ENCODE data around the gene COL4A1. TPM values are rescaled to one million over a fixed set of nuclear protein-coding genes. Genes with fewer than 3 reads are reported as not detected.

Gene COL4A1
- polyA plus RNA-seq, 4 donors: 3.1 to 85.7 (median 32.2) TPM

GRCh38 chr13:110339263-110339662 lies 32.3 kb upstream of the COL4A1 start:
- Histone ChIP-seq H3K27me3 (ENCODE audit: control insufficient read depth in 3 of 3, insufficient read depth in 3 of 3, low read length in 3 of 3) (no peaks in the 10 kb centered on the region), H3K4me3 (ENCODE audit: low read depth in 1 of 3, low read length in 3 of 3) (no peak overlapping the region), H3K27ac (ENCODE audit: low read depth in 1 of 3, low read length in 2 of 3) (peak overlapping the region in 2 of 3 donors; percentile 66 to 93), H3K36me3 (ENCODE audit: control insufficient read depth in 3 of 3, insufficient read depth in 2 of 3, low read depth in 1 of 3, low read length in 3 of 3) (peaks cover 0 to 5% (median 0%) of the 10 kb centered on the region in 3 donors), H3K4me1 (ENCODE audit: control insufficient read depth in 3 of 3, insufficient read depth in 2 of 3, low read depth in 1 of 3, low read length in 2 of 3) (peaks cover 0 to 9% (median 8%) of the 10 kb centered on the region in 3 donors), H3K9me3 (ENCODE audit: control insufficient read depth in 2 of 2, insufficient read depth in 1 of 2, low read depth in 1 of 2, low read length in 1 of 2) (no peaks in the 10 kb centered on the region)
- FAIRE-seq (no peak), DNase-seq (no peak)
- WGBS, 3 donors: 71 to 81% (median 72%) methylated on average over 6 of the region's 6 CpGs

GRCh38 chr13:110338441-110339101 lies 31.6 kb upstream of the COL4A1 start:
- Histone ChIP-seq H3K4me1 (ENCODE audit: control insufficient read depth in 3 of 3, insufficient read depth in 2 of 3, low read depth in 1 of 3, low read length in 2 of 3) (peaks cover 0 to 9% (median 8%) of the 10 kb centered on the region in 3 donors), H3K9me3 (ENCODE audit: control insufficient read depth in 2 of 2, insufficient read depth in 1 of 2, low read depth in 1 of 2, low read length in 1 of 2) (no peaks in the 10 kb centered on the region), H3K27me3 (ENCODE audit: control insufficient read depth in 3 of 3, insufficient read depth in 3 of 3, low read length in 3 of 3) (no peaks in the 10 kb centered on the region), H3K27ac (ENCODE audit: low read depth in 1 of 3, low read length in 2 of 3) (peak overlapping the region in 2 of 3 donors; percentile 66 to 93), H3K4me3 (ENCODE audit: low read depth in 1 of 3, low read length in 3 of 3) (no peak overlapping the region), H3K36me3 (ENCODE audit: control insufficient read depth in 3 of 3, insufficient read depth in 2 of 3, low read depth in 1 of 3, low read length in 3 of 3) (peaks cover 0 to 10% (median 0%) of the 10 kb centered on the region in 3 donors)
- 41 to 64% (median 59%) methylated on average over 13 of the region's 13 CpGs for WGBS, 3 donors
- FAIRE-seq: no peak
- no peak for DNase-seq

- Histone ChIP-seq H3K4me3 (ENCODE audit: low read depth in 1 of 3, low read length in 3 of 3) (no peak overlapping the region), H3K36me3 (ENCODE audit: control insufficient read depth in 3 of 3, insufficient read depth in 2 of 3, low read depth in 1 of 3, low read length in 3 of 3) (peaks cover 0 to 13% (median 0%) of the 10 kb centered on the region in 3 donors), H3K27ac (ENCODE audit: low read depth in 1 of 3, low read length in 2 of 3) (peak overlapping the region in 2 of 3 donors; percentile 8 to 70), H3K9me3 (ENCODE audit: control insufficient read depth in 2 of 2, insufficient read depth in 1 of 2, low read depth in 1 of 2, low read length in 1 of 2) (no peaks in the 10 kb centered on the region), H3K27me3 (ENCODE audit: control insufficient read depth in 3 of 3, insufficient read depth in 3 of 3, low read length in 3 of 3) (no peaks in the 10 kb centered on the region), H3K4me1 (ENCODE audit: control insufficient read depth in 3 of 3, insufficient read depth in 2 of 3, low read depth in 1 of 3, low read length in 2 of 3) (peaks cover 0 to 8% (median 7%) of the 10 kb centered on the region in 3 donors)
- 68 to 84% (median 82%) methylated on average over 7 of the region's 7 CpGs for WGBS, 3 donors
- no peak for FAIRE-seq
- DNase-seq: no peak
These were observed 30.3 kb upstream of the COL4A1 start for GRCh38 chr13:110337247-110337646.

- no peak for DNase-seq
- Histone ChIP-seq H3K9me3 (ENCODE audit: control insufficient read depth in 2 of 2, insufficient read depth in 1 of 2, low read depth in 1 of 2, low read length in 1 of 2) (no peaks in the 10 kb centered on the region), H3K36me3 (ENCODE audit: control insufficient read depth in 3 of 3, insufficient read depth in 2 of 3, low read depth in 1 of 3, low read length in 3 of 3) (peaks cover 0 to 13% (median 0%) of the 10 kb centered on the region in 3 donors), H3K4me1 (ENCODE audit: control insufficient read depth in 3 of 3, insufficient read depth in 2 of 3, low read depth in 1 of 3, low read length in 2 of 3) (peaks cover 0 to 7% (median 6%) of the 10 kb centered on the region in 3 donors), H3K27me3 (ENCODE audit: control insufficient read depth in 3 of 3, insufficient read depth in 3 of 3, low read length in 3 of 3) (no peaks in the 10 kb centered on the region), H3K4me3 (ENCODE audit: low read depth in 1 of 3, low read length in 3 of 3) (no peak overlapping the region), H3K27ac (ENCODE audit: low read depth in 1 of 3, low read length in 2 of 3) (peak overlapping the region in 1 of 3 donors; percentile 70)
- no peak for FAIRE-seq
- 62 to 66% (median 65%) methylated on average over 5 of the region's 5 CpGs for WGBS, 3 donors
These were observed 29.7 kb upstream of the COL4A1 start for GRCh38 chr13:110336681-110337080.

- Histone ChIP-seq H3K4me1 (ENCODE audit: control insufficient read depth in 3 of 3, insufficient read depth in 2 of 3, low read depth in 1 of 3, low read length in 2 of 3) (peaks cover 0 to 6% (median 2%) of the 10 kb centered on the region in 3 donors), H3K27ac (ENCODE audit: low read depth in 1 of 3, low read length in 2 of 3) (no peak overlapping the region), H3K4me3 (ENCODE audit: low read depth in 1 of 3, low read length in 3 of 3) (no peak overlapping the region), H3K36me3 (ENCODE audit: control insufficient read depth in 3 of 3, insufficient read depth in 2 of 3, low read depth in 1 of 3, low read length in 3 of 3) (peaks cover 0 to 16% (median 0%) of the 10 kb centered on the region in 3 donors), H3K27me3 (ENCODE audit: control insufficient read depth in 3 of 3, insufficient read depth in 3 of 3, low read length in 3 of 3) (no peaks in the 10 kb centered on the region), H3K9me3 (ENCODE audit: control insufficient read depth in 2 of 2, insufficient read depth in 1 of 2, low read depth in 1 of 2, low read length in 1 of 2) (no peaks in the 10 kb centered on the region)
- no peak for FAIRE-seq
- 87 to 96% (median 92%) methylated on average over 9 of the region's 9 CpGs for WGBS, 3 donors
- no peak for DNase-seq
These were observed 29.2 kb upstream of the COL4A1 start for GRCh38 chr13:110336108-110336507.

- Histone ChIP-seq H3K27ac (ENCODE audit: low read depth in 1 of 3, low read length in 2 of 3) (peak overlapping the region in 1 of 3 donors; percentile 38), H3K4me1 (ENCODE audit: control insufficient read depth in 3 of 3, insufficient read depth in 2 of 3, low read depth in 1 of 3, low read length in 2 of 3) (peaks cover 0 to 3% (median 0%) of the 10 kb centered on the region in 3 donors), H3K9me3 (ENCODE audit: control insufficient read depth in 2 of 2, insufficient read depth in 1 of 2, low read depth in 1 of 2, low read length in 1 of 2) (no peaks in the 10 kb centered on the region), H3K4me3 (ENCODE audit: low read depth in 1 of 3, low read length in 3 of 3) (no peak overlapping the region), H3K27me3 (ENCODE audit: control insufficient read depth in 3 of 3, insufficient read depth in 3 of 3, low read length in 3 of 3) (no peaks in the 10 kb centered on the region), H3K36me3 (ENCODE audit: control insufficient read depth in 3 of 3, insufficient read depth in 2 of 3, low read depth in 1 of 3, low read length in 3 of 3) (peaks cover 0 to 16% (median 0%) of the 10 kb centered on the region in 3 donors)
- WGBS, 3 donors: 83 to 90% (median 86%) methylated on average over 11 of the region's 11 CpGs
- DNase-seq (no peak), FAIRE-seq (no peak)
These were observed 28.0 kb upstream of the COL4A1 start for GRCh38 chr13:110334841-110335490.

GRCh38 chr13:110334256-110334655 lies 27.3 kb upstream of the COL4A1 start:
- no peak overlapping the region for H3K27ac ChIP-seq (ENCODE audit: low read depth in 1 of 3, low read length in 2 of 3)
- H3K36me3 ChIP-seq (ENCODE audit: control insufficient read depth in 3 of 3, insufficient read depth in 2 of 3, low read depth in 1 of 3, low read length in 3 of 3): peaks cover 0 to 16% (median 0%) of the 10 kb centered on the region in 3 donors
- H3K4me3 ChIP-seq (ENCODE audit: low read depth in 1 of 3, low read length in 3 of 3): no peak overlapping the region
- DNase-seq: no peak
- no peaks in the 10 kb centered on the region for H3K27me3 ChIP-seq (ENCODE audit: control insufficient read depth in 3 of 3, insufficient read depth in 3 of 3, low read length in 3 of 3)
- WGBS, 3 donors: 81 to 90% (median 83%) methylated on average over 8 of the region's 8 CpGs
- H3K4me1 ChIP-seq (ENCODE audit: control insufficient read depth in 3 of 3, insufficient read depth in 2 of 3, low read depth in 1 of 3, low read length in 2 of 3): peaks cover 0 to 3% (median 0%) of the 10 kb centered on the region in 3 donors
- FAIRE-seq: no peak
- H3K9me3 ChIP-seq (ENCODE audit: control insufficient read depth in 2 of 2, insufficient read depth in 1 of 2, low read depth in 1 of 2, low read length in 1 of 2): no peaks in the 10 kb centered on the region

GRCh38 chr13:110333837-110334236 lies 26.9 kb upstream of the COL4A1 start:
- no peak overlapping the region for H3K4me3 ChIP-seq (ENCODE audit: low read depth in 1 of 3, low read length in 3 of 3)
- H3K9me3 ChIP-seq (ENCODE audit: control insufficient read depth in 2 of 2, insufficient read depth in 1 of 2, low read depth in 1 of 2, low read length in 1 of 2): no peaks in the 10 kb centered on the region
- DNase-seq (no peak), FAIRE-seq (no peak)
- 72 to 86% (median 75%) methylated on average over 12 of the region's 12 CpGs for WGBS, 3 donors
- H3K4me1 ChIP-seq (ENCODE audit: control insufficient read depth in 3 of 3, insufficient read depth in 2 of 3, low read depth in 1 of 3, low read length in 2 of 3): peaks cover 0 to 3% (median 0%) of the 10 kb centered on the region in 3 donors
- peaks cover 0 to 16% (median 0%) of the 10 kb centered on the region in 3 donors for H3K36me3 ChIP-seq (ENCODE audit: control insufficient read depth in 3 of 3, insufficient read depth in 2 of 3, low read depth in 1 of 3, low read length in 3 of 3)
- no peaks in the 10 kb centered on the region for H3K27me3 ChIP-seq (ENCODE audit: control insufficient read depth in 3 of 3, insufficient read depth in 3 of 3, low read length in 3 of 3)
- H3K27ac ChIP-seq (ENCODE audit: low read depth in 1 of 3, low read length in 2 of 3): no peak overlapping the region

Measured in small intestine (tissue), 7 donors.